Thyroid gland (tissue), 4 donors: ENCODE results near the gene IRX4.

Source experiments
- CTCF ChIP-seq, 6 experiments: fragments of 200-600 bp in 3 of 6; fragments of 450-650 bp in 3 of 6; sonication (generic) in 3 of 6; IDR thresholded peaks; one replicate each; pipeline ENCODE4 v1.5.1; 2016 to 2019; ENCODE audit warnings: antibody characterized with exemption in 6 of 6, mild to moderate bottlenecking in 2 of 6, inconsistent platforms in 1 of 6, moderate library complexity in 1 of 6
- POLR2A ChIP-seq, 2 donors: fragments of 450-650 bp; IDR thresholded peaks; one replicate each; pipeline ENCODE4 v1.6.1; 2017; ENCODE audit warnings: antibody characterized with exemption in 2 of 2, mild to moderate bottlenecking in 2 of 2, moderate library complexity in 1 of 2

GRCh38 chr5:1923766-1924165 lies 41.0 kb upstream of the IRX4 start:
- TF ChIP-seq CTCF (IDR thresholded peaks at IDR 0.05) (no peak), POLR2A (IDR thresholded peaks at IDR 0.05) (no peak)
